Measurements from ENCODE around the gene NSG1. TPM values are rescaled to one million over a fixed set of nuclear protein-coding genes. Genes with fewer than 3 reads are reported as not detected.
A peak's percentile ranks its signal among the peaks of the same experiment; 100 is the strongest.

NSG1 gene
- total and polyA plus RNA-seq, 4 donors: 0.39 to 22.4 (median 1.6) TPM

GRCh38 chr4:4355302-4355701, 31.6 kb upstream of the NSG1 start:
- Histone ChIP-seq H3K4me1 (ENCODE audit: control insufficient read depth in 5 of 5, insufficient read depth in 5 of 5, low read length in 5 of 5) (no peaks in the 10 kb centered on the region), H3K27ac (ENCODE audit: low read depth in 1 of 2, low read length in 1 of 2) (no peak overlapping the region), H3K27me3 (ENCODE audit: control insufficient read depth in 3 of 3, insufficient read depth in 3 of 3, low read length in 2 of 3) (peaks cover 0 to 2% (median 0%) of the 10 kb centered on the region in 3 donors), H3K9ac (ENCODE audit: insufficient read depth in 1 of 2, low read length in 2 of 2) (no peak overlapping the region), H3K36me3 (ENCODE audit: control insufficient read depth in 4 of 4, insufficient read depth in 4 of 4, low read length in 4 of 4) (no peaks in the 10 kb centered on the region), H3K4me3 (no peak overlapping the region), H3K9me3 (ENCODE audit: control insufficient read depth in 4 of 4, insufficient read depth in 3 of 4, low read length in 3 of 4) (no peaks in the 10 kb centered on the region)
- 45 to 78% methylated on average over 1 of the region's 1 CpG for WGBS, 2 donors
- no peak for TF ChIP-seq CTCF (IDR thresholded peaks at IDR 0.05; ENCODE audit: control extremely low read depth, extremely low read depth)
- no peak for DNase-seq
- ATAC-seq (ENCODE audit: insufficient read depth, low FRiP score): no peak

- Histone ChIP-seq H3K27ac (ENCODE audit: low read depth in 1 of 2, low read length in 1 of 2) (no peak overlapping the region), H3K27me3 (ENCODE audit: control insufficient read depth in 3 of 3, insufficient read depth in 3 of 3, low read length in 2 of 3) (peaks cover 0 to 2% (median 0%) of the 10 kb centered on the region in 3 donors), H3K9ac (ENCODE audit: insufficient read depth in 1 of 2, low read length in 2 of 2) (no peak overlapping the region), H3K4me1 (ENCODE audit: control insufficient read depth in 5 of 5, insufficient read depth in 5 of 5, low read length in 5 of 5) (no peaks in the 10 kb centered on the region), H3K4me3 (no peak overlapping the region), H3K9me3 (ENCODE audit: control insufficient read depth in 4 of 4, insufficient read depth in 3 of 4, low read length in 3 of 4) (no peaks in the 10 kb centered on the region), H3K36me3 (ENCODE audit: control insufficient read depth in 4 of 4, insufficient read depth in 4 of 4, low read length in 4 of 4) (no peaks in the 10 kb centered on the region)
- no peak for TF ChIP-seq CTCF (IDR thresholded peaks at IDR 0.05; ENCODE audit: control extremely low read depth, extremely low read depth)
- no peak for ATAC-seq (ENCODE audit: insufficient read depth, low FRiP score)
- peak in 1 of 3 donors; percentile 33 for DNase-seq
- WGBS, 2 donors: 69 to 75% methylated on average over 26 of the region's 26 CpGs
These were observed 30.5 kb upstream of the NSG1 start for GRCh38 chr4:4356106-4357041.

GRCh38 chr4:4358093-4358854, 28.6 kb upstream of the NSG1 start:
- H3K27ac ChIP-seq (ENCODE audit: low read depth in 1 of 2, low read length in 1 of 2): no peak overlapping the region
- ATAC-seq (ENCODE audit: insufficient read depth, low FRiP score): no peak
- H3K9ac ChIP-seq (ENCODE audit: insufficient read depth in 1 of 2, low read length in 2 of 2): no peak overlapping the region
- H3K4me3 ChIP-seq: no peak overlapping the region
- no peaks in the 10 kb centered on the region for H3K36me3 ChIP-seq (ENCODE audit: control insufficient read depth in 4 of 4, insufficient read depth in 4 of 4, low read length in 4 of 4)
- H3K4me1 ChIP-seq (ENCODE audit: control insufficient read depth in 5 of 5, insufficient read depth in 5 of 5, low read length in 5 of 5): no peaks in the 10 kb centered on the region
- 66 to 73% methylated on average over 13 of the region's 13 CpGs for WGBS, 2 donors
- DNase-seq: no peak
- peaks cover 0 to 2% (median 0%) of the 10 kb centered on the region in 3 donors for H3K27me3 ChIP-seq (ENCODE audit: control insufficient read depth in 3 of 3, insufficient read depth in 3 of 3, low read length in 2 of 3)
- no peak for TF ChIP-seq CTCF (IDR thresholded peaks at IDR 0.05; ENCODE audit: control extremely low read depth, extremely low read depth)
- H3K9me3 ChIP-seq (ENCODE audit: control insufficient read depth in 4 of 4, insufficient read depth in 3 of 4, low read length in 3 of 4): peaks cover 0 to 2% (median 0%) of the 10 kb centered on the region in 4 donors

All from lung (tissue), 12 donors.